Fibroblast of skin of scalp (primary cell): ENCODE data around the gene NDFIP1.
"Not testable (repeated sequence)": the region's sequence is repeated elsewhere in the genome, so short reads cannot be mapped to it uniquely, and the experiment has no call there.

ENCODE experiments used
- DNase-seq: peaks from one replicate; pipeline ENCODE4 v3.0.0-alpha.2; 2013

The NDFIP1 gene

GRCh38 chr5:142156839-142157463, 48.4 kb downstream of the NDFIP1 start:
- DNase-seq, result peak; percentile 25

DNA sequence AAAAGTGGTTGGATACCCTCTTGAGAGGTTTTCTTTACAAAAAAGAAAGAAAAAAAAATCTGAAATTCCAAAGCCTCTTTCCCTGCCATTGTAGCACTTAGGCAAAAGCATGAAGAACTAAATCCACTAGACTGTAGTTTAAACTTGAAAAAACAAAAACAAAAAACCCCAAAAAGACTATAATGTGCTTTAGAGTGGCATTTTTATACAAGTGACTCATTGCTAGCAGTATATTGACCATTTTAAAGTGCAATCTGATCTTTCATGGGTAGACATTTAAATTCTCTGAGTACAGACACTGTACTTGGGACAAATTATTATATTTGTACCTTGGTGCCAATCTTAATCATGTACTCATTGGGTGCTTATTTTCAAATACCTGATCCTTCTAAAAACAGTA, 50.8 kb downstream of the NDFIP1 start:
- no peak for DNase-seq

DNA sequence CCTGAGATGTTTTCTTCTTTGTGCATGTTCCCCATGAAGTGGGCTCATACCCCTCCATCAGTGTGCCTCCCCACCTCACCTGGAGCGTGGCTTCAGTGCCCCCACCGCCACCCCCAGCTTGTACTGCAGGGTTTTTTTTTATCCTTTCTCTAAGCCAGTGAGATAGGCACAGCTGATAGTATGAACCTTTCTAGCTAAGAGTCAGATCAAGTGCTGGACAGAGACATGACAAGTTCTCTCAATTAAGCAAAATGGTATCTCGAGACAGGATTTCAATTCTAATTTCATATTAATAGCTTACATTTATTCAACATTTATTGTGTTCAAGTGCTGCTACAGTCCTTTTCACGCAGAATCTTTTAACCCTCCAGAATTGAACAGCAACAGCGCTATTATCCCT, 55.7 kb downstream of the NDFIP1 start:
- DNase-seq, result no peak

DNA sequence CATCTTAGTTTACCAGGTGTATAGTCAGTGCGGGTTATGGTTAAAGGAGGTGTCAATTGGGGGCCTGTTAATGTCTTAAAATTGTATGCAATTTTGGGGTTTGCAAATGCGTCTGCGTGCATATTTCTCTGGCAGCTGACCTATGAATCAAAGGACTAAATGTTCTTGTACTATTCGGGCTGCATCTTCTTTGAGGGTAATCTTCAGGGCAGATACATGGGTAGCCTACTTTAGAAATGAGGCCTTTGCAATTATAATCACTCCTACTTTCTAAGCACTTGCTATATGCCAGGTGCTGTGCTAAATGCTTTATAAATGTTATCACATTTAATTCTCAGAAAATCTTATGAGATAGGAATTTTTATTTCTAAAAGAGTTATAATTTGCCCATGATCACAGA, 58.2 kb downstream of the NDFIP1 start:
- DNase-seq, result no peak

DNA sequence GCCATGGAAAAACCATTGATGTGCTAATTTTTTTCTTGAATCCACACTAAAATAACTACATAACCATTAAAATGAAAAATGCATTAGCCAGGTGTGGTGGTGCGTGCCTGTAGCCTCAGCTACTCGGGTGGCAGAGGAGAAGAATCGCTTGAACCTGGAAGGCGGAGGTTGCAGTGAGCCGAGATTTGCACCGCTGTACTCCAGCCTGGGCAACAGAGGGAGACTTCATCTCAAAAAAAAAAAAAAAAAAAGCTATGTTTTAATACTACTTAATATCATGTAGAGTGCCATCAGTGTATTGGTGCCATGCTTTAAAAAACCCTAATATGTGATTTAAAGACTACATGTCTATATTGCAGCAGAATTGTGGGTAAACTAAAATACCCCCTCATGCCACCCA, 58.9 kb downstream of the NDFIP1 start:
- DNase-seq, result no peak

DNA sequence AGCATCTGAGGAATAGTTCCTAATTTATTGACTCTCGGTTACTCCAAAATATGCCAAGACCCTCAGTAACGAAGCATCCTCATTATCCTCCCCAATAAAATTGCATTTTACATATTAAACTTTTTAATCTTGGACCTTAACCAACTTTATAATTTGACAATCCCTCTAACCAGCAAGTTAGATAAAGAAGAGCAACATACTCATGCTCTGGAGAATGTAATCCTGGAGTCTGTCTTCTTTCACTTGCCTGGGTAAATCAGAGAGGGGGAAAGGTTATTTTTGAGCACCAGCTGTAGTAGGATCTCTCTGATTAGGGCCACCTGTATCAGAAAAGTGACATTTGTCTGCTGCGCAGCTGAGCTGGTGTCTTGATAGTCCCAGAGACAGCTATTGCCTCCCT, 59.8 kb downstream of the NDFIP1 start:
- DNase-seq, result no peak

- DNase-seq, result no peak
Measured at GRCh38 chr5:142170254-142170953, 61.8 kb downstream of the NDFIP1 start.

- no peak for DNase-seq
Measured at GRCh38 chr5:142171270-142171669, 62.7 kb downstream of the NDFIP1 start.

GRCh38 chr5:142175039-142175438, 66.5 kb downstream of the NDFIP1 start:
- DNase-seq, result no peak

GRCh38 chr5:142175461-142176142, 67.0 kb downstream of the NDFIP1 start:
- DNase-seq, result no peak

DNA sequence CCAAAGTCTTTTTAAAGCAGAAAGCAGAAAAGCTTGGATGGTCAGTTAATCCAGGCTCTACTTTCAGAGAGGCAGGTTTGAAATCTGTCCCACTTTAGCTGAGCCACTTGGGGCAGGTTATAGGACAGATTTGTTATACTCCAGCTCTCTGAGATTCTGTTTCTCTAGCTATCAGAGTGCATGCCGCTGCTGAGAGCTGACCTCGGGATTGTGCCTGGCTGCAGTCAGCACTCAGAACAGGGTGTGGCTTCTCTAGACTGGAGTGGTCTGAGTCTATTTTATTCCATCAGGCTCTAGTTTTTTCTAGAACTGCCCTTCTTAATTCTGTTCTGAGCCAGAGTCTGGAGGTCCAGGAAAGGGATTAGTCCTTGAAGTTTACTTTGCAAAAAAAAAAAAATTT, 67.7 kb downstream of the NDFIP1 start:
- no peak for DNase-seq

- DNase-seq, result no peak
Measured at GRCh38 chr5:142178651-142179050, 70.1 kb downstream of the NDFIP1 start.

DNA sequence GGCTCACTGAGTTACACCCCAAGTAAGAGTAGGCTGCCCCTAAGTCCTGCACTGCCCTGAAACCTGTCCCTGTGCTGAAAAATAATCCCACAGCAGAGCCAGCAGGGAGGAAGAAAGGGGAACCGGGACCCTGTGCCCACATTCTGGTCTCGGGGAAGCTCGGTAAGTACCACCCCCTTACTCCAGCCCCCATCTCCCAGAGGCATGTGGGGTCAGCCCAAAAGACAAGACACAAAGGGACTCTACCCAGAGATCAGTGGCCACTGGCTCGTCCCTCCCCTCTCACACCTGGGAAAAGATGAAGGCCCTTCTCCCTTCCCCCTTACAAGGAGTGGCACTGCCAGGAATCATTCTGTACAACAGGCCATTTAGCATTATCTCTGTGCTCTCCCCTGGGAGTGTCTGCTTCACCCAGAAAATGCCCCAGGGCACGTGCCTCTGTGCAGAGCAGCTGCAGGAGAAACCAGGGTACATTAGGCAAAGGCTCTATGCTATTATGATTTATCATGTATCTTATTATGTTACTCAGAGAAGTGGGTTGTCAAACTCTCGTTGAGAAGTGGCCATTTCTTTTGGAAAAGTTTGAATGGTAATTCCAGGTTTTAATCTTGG, 71.3 kb downstream of the NDFIP1 start:
- no peak for DNase-seq

DNA sequence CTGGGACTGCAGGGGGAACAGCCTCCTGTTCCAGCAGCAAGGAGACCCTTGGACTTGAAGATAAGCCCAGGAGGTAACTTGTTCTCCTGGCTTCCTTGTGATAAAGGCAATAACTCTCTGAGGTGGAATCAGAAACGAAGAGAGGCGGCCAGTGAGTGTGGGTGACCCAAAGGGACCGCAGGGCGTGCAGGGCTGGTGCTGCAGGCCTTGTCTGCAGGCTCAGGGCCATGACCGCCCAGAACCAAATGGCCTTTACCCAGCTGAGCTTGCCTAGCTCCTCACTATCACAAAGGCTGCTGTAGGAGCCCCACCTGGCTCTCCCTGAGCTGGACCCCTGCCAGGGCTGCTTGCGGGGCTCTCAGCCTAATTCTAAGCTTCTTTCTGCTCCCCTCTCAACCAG, 72.5 kb downstream of the NDFIP1 start:
- no peak for DNase-seq

DNA sequence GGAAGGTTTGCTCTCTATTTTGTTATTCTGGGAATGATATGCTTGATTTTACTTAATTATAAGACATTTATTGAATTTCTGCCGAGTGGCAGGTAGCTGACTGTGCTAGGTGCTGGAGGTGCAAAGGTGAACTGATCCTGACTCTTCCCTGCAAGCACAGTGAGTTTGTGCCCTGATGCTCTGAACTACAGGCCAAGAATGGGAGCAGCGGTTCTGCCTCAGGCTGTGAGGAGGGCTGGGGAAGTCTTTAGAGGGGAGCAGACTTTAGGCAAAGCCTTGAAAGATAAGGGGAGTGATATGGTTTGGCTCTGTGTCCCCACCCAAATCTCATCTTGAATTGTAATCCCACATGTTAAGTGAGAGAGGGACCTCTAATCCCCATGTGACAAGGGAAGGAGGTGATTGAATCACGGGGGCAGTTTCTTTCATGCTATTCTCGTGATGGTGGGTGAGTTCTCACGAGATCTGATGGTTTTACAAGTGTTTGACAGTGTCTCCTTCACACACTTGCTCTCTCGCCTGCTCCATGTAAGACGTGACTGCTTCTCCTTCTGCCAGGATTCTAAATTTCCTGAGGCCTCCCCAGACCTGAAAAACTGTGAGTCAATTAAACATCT, 73.1 kb downstream of the NDFIP1 start:
- no peak for DNase-seq

- DNase-seq, result no peak
Measured at GRCh38 chr5:142182840-142183239, 74.3 kb downstream of the NDFIP1 start.

- no peak for DNase-seq
Measured at GRCh38 chr5:142183561-142183960, 75.0 kb downstream of the NDFIP1 start.

DNA sequence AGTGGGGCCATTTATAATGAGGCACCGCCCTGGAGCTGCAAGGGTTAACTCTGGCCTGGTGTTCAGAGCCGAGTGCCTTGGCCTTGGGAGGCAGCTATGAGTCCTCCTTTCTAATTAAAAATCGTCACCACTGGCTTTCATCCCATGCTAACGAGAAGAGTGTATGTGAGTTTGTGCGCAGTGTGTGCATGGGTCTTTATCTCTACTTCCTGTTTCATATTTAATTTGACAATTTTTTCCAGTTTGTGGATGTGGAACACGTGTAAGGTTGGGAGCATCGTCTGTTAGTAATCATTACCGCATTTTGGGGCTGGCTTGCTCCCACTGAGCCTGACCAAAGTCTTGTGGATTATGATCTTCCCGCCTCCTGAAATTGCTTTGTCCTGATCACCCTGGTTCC, 76.4 kb downstream of the NDFIP1 start:
- DNase-seq, result peak; percentile 25

DNA sequence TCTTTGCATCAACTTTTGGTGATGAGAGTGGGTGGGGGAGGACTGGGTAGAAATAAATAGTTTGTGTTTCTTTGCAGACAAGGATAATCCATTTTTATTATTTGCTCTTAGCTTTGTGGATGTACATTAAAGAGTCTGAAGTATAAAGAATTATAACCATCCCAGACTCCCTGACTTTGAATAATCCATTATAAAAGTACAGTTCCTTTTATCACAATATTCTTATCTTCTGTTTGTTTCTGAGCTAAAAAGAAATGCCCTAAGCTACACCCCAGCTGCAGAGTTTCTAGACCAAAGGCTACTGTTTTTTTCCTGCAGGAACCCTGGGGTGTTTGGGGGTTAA, 77.9 kb downstream of the NDFIP1 start:
- DNase-seq, result no peak

DNA sequence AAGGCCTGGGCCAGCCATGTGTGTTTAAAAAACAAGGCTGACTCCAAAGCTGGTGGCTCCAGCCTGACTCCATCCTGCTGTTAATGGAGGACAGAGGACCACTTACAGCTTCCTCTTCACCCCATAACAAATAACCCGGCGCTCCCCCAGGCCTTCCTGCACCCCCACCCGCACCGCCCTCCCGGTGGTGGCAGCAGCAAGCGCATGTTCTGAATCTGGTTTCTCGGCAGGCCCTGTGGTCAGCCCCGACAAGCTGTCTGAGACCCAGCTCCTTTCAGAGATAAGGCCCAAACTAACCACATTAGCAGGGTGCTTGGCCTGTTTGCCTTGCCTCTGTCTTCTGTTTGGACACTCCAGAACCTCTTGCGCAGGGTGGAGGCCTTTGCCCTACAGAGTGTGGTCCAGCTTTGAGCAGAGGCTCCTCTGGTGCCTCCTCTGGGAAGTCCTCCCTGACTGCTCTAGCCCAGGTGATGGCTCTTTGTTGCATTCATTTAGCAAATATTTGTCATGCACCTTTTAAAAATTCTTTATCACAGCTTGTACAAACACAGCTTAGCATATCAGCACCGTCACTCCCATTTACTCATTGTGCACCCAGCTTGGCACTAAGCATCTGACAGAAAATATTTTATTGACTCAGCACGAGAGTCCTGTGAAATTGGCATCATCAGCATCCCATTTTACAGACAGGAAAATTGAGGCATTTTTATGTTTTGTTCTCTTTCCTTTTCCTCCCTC, 78.4 kb downstream of the NDFIP1 start:
- DNase-seq, result no peak

DNA sequence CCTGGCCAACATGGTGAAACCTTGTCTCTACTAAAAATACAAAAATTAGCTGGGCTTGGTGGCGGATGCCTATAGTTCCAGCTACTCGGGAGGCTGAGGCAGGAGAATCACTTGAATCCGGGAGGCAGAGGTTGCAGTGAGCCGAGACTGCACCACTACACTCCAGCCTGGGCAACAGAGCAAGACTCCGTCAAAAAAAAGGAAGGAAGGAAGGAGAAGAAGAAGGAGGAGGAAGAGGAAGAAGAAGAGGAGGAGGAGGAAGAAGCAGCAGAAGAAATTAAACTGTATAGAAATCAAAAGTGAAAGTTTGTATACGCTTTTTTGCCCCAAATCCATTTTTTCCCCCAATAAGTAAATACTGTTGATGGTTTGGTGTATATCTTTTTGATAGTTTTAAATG, 80.1 kb downstream of the NDFIP1 start:
- DNase-seq, result not testable (repeated sequence)

DNA sequence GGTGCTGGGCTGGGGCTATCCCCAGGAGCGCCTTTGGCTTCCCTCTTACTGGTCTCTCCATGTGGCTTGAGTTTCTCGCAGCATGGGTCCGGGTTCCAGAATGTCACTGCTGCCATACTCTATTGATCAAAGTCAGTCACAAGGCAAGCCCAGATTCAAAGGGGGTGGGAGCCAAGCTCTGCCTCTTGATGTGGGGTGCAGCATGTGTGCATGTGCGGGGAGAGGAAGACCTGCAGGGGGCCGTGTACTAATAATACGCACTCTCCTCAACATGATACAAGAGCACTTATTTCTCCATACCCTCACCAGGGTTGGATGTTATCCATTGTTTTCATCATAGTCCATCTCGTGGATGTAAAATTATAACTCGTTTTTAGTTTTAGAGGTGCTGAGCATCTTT, 81.2 kb downstream of the NDFIP1 start:
- DNase-seq, result no peak

- DNase-seq, result no peak
Measured at GRCh38 chr5:142191776-142192175, 83.2 kb downstream of the NDFIP1 start.
